Daoy (cell line): Measurements from ENCODE around the gene PCDH15. TPM values are rescaled to one million over a fixed set of nuclear protein-coding genes. Genes with fewer than 3 reads are reported as not detected.
"Not testable (repeated sequence)": the region's sequence is repeated elsewhere in the genome, so short reads cannot be mapped to it uniquely, and the experiment has no call there.

Source experiments
- DNase-seq: peaks from one replicate; pipeline ENCODE4 v3.0.0-alpha.2; 2015; ENCODE audit warnings: low read depth
- total RNA-seq: library from RNA; depleted of rRNA; stranded (reverse); fragments of >200 nt; shearing (Covaris generic); gene quantifications from 2 replicates; pipeline ENCODE4 v1.2.3, GENCODE V29; 2014

The PCDH15 gene
- total RNA-seq, 1 experiment from 2014 or later, result not detected

- no peak for DNase-seq
Measured at GRCh38 chr10:54396031-54396430, 405.0 kb downstream of the PCDH15 start.

GRCh38 chr10:54394598-54394997 is 406.4 kb downstream of the PCDH15 start:
- not testable (repeated sequence) for DNase-seq

GRCh38 chr10:54372179-54372578 is 428.9 kb downstream of the PCDH15 start:
- DNase-seq, result no peak

- DNase-seq, result no peak
Measured at GRCh38 chr10:54368984-54369383, 432.0 kb downstream of the PCDH15 start.

GRCh38 chr10:54363390-54363789 is 437.6 kb downstream of the PCDH15 start:
- DNase-seq, result no peak

- no peak for DNase-seq
Measured at GRCh38 chr10:54342058-54342457, 459.0 kb downstream of the PCDH15 start.

GRCh38 chr10:54335296-54335695 is 465.7 kb downstream of the PCDH15 start:
- DNase-seq, result no peak

- no peak for DNase-seq
Measured at GRCh38 chr10:54319341-54319740, 481.7 kb downstream of the PCDH15 start.

- DNase-seq, result no peak
Measured at GRCh38 chr10:54318470-54318869, 482.6 kb downstream of the PCDH15 start.

- no peak for DNase-seq
Measured at GRCh38 chr10:54314430-54314829, 486.6 kb downstream of the PCDH15 start.

GRCh38 chr10:54284526-54285193 is 516.4 kb downstream of the PCDH15 start:
- no peak for DNase-seq

- DNase-seq, result no peak
Measured at GRCh38 chr10:54282012-54282411, 519.0 kb downstream of the PCDH15 start.

- DNase-seq, result no peak
Measured at GRCh38 chr10:54266395-54266794, 534.6 kb downstream of the PCDH15 start.

GRCh38 chr10:54262726-54263125 is 538.3 kb downstream of the PCDH15 start:
- no peak for DNase-seq

GRCh38 chr10:54259104-54259503 is 541.9 kb downstream of the PCDH15 start:
- DNase-seq, result no peak

- DNase-seq, result no peak
Measured at GRCh38 chr10:54234832-54235231, 566.2 kb downstream of the PCDH15 start.

GRCh38 chr10:54203401-54203800 is 597.6 kb downstream of the PCDH15 start:
- no peak for DNase-seq

GRCh38 chr10:54198051-54198450 is 603.0 kb downstream of the PCDH15 start:
- no peak for DNase-seq

GRCh38 chr10:54194806-54195205 is 606.2 kb downstream of the PCDH15 start:
- DNase-seq, result no peak

GRCh38 chr10:54159924-54160323 is 641.1 kb downstream of the PCDH15 start:
- DNase-seq, result no peak

GRCh38 chr10:54148508-54148907 is 652.5 kb downstream of the PCDH15 start:
- no peak for DNase-seq

GRCh38 chr10:54139819-54140428 is 661.1 kb downstream of the PCDH15 start:
- no peak for DNase-seq

GRCh38 chr10:54137396-54137795 is 663.6 kb downstream of the PCDH15 start:
- no peak for DNase-seq

- DNase-seq, result no peak
Measured at GRCh38 chr10:54133203-54133602, 667.8 kb downstream of the PCDH15 start.
